ENCODE measurements around the gene NTN5.
"Not testable (repeated sequence)": the region's sequence is repeated elsewhere in the genome, so short reads cannot be mapped to it uniquely, and the experiment has no call there.

Gene NTN5

DNA sequence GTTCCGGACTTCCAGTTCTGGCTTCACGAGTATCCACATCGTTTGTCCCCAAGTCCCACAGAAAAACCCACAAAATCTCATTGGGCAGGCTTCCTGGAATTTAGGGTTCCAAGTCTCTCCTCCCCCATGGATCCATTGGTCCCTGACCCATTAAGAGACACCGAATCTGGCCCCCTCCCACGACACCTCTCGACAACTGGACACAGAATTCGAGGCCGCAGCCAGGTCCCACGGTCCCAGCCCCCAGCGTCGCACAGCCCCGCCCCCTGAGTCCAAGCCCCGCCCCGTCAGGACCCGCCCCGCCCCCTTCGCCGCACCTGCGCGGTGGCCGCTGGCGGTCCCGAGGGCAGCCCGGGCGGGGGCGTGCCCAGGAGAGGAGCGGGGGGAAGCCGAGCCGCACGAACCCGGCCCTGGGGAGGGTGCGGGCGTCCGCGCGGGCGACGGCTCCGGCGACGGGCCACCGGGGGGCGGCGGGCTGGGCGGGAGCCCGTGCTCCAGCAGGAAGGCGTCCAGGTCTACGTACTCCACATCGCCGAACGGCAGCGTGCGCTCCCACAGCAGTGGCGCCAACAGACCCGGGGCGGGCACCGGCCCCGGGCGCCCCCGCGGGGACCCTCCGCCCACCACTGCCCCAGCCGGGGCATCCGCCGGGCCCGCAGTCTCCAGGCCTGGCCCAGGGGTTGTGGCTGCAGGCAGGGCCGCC, 37.4 kb downstream of the NTN5 start:
- DNase-seq (ENCODE audit: insufficient read length, low spot score) (peak; percentile 64), FAIRE-seq (no peak)
- TF ChIP-seq, protein P1, sequence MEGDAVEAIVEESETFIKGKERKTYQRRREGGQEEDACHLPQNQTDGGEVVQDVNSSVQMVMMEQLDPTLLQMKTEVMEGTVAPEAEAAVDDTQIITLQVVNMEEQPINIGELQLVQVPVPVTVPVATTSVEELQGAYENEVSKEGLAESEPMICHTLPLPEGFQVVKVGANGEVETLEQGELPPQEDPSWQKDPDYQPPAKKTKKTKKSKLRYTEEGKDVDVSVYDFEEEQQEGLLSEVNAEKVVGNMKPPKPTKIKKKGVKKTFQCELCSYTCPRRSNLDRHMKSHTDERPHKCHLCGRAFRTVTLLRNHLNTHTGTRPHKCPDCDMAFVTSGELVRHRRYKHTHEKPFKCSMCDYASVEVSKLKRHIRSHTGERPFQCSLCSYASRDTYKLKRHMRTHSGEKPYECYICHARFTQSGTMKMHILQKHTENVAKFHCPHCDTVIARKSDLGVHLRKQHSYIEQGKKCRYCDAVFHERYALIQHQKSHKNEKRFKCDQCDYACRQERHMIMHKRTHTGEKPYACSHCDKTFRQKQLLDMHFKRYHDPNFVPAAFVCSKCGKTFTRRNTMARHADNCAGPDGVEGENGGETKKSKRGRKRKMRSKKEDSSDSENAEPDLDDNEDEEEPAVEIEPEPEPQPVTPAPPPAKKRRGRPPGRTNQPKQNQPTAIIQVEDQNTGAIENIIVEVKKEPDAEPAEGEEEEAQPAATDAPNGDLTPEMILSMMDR (IDR thresholded peaks at IDR 0.05; ENCODE audit: insufficient read depth, missing control alignments): no peak

DNA sequence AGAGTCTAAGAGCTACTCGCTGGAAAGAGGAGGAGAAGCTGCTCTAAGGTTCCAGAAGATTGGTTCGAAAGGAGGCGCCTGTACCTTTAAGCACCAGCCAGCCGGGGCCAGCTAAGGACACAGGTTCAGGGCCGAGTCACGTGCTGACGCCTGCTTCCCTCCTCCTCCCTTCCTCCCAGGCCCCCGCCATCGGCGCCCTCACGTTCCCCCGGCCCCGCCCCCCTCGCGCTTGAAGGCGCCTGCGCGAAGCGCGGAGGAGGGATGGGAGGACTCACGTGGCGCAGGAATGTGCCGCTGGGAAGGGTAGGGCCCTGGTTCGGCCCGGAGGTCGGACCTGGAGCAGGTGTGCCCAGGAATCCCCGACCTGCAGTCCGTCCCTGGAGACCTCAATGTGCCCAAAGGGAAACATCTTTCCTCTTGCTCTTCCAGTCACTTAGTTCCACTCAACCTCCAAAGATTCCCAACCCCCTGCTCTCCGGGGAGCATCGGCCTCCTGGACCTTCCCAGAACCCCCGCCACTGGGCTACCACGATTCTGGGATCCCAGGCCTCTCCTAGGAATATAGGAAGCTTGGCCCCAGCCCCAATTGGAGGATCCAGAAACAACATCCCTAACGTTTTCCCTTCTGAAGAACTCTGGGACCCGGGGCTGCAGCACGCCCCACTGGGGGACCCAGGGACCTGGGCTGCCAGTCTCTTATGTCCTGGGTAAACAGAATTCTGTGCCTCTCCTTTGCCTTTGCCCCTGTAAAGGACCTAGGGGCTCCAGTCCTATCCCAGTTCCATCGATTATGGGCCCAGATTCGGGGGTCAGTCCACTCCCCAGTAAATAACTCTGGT, 38.2 kb downstream of the NTN5 start:
- DNase-seq (ENCODE audit: insufficient read length, low spot score) (peak; percentile 80), FAIRE-seq (no peak)
- TF ChIP-seq, protein P1 (IDR thresholded peaks at IDR 0.05; ENCODE audit: insufficient read depth, missing control alignments): no peak

DNA sequence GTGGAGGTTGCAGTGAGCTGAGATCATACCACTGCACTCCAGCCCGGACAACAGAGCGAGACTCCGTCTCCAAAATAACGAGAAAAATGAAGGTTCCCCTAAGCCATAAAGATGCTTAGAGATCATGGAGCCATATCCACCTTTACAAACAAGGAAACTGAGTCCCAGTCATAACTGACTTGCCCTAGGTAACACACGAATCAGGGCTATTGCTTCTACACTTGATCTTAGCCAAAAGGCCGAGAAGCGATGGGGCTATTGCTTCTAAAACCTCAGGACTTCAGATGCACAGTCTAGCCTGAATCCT, 38.8 kb downstream of the NTN5 start:
- FAIRE-seq: no peak
- DNase-seq (ENCODE audit: insufficient read length, low spot score): no peak
- TF ChIP-seq, protein P1 (IDR thresholded peaks at IDR 0.05; ENCODE audit: insufficient read depth, missing control alignments): no peak

DNA sequence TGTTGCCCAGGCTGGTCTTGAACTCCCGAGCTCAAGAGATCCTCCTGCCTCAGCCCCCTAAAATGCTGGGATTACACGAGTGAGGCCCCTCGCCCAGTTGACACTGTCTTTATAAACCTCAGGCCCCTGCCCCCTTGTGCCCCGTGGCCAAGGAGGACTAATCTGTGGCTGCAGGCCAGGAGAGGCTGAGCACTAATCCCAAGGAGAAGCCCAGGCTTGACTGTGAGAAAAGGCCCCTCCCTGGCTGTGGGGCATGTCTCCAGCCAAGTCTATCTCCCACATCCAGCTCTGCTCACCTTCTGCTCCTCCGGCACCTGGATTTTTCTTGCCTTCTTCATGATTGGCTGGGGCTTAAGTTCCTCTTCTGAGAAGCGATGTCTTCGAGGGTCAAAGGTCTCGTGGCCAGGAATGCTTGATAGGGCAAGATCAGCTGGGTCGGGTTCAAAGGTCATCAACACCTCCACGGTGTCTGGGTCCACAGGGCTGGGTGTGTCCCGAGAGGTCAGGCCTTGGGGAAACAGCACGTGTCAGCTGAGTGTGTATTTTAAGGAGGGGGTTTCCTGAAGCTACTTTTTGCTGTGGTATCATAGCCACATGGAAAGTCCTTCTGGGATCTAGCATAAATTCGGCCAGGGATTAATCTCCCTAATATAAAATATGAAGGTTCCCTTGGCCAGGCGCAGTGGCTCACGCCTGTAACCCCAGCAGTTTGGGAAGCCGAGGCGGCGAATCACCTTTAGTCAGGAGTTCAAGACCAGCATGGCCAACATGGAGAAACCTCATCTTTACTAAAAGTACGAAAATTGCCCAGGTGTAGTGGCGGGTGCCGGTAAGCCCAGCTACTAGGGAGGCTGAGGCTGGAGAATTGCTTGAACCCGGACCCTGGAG, 39.4 kb downstream of the NTN5 start:
- no peak for DNase-seq (ENCODE audit: insufficient read length, low spot score)

DNA sequence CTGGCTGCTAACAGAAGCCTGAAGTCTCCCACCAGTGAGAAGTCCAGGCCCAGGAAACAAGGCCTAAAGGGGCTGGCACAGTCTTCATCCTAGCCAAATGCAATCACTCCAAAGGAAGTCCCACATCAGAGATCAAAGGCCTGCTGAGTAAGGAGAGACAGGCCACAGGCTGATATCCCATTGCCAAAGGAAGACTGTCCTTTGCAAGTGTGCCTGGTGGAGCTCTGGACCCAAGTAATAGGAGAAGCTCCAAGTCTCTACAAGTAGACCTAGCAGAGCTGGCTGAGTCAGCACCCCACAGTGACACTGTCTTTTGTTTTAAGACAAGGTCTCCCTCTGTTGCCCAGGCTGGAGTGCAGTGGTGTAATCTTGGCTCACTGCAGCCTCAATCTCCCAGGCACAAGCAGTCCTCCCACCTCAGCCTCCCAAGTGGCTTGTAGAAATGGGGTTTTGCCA, 40.1 kb downstream of the NTN5 start:
- FAIRE-seq (no peak), DNase-seq (ENCODE audit: insufficient read length, low spot score) (no peak)
- TF ChIP-seq, protein P1 (IDR thresholded peaks at IDR 0.05; ENCODE audit: insufficient read depth, missing control alignments): no peak

More for the DNA sequence above, 39.4 kb downstream of the NTN5 start:
- FAIRE-seq: no peak
- TF ChIP-seq, protein P1 (IDR thresholded peaks at IDR 0.05; ENCODE audit: insufficient read depth, missing control alignments): no peak

DNA sequence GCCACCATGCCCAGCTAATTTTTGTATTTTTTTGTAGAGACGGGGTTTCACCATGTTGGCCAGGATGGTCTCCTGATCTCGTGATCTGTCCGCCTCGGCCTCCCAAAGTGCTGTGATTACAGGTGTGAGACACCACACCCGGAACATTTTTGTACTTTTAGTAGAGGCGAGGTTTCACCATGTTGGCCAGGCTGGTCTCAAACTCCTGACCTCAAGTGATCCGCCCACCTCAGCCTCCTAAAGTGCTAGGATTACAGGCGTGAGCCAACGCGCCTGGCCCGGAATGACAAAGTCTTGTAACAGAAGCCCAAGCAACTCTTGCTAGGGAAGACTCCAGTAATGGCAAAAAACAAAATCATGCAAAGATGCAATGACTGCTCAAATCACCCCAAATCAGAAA, 40.5 kb downstream of the NTN5 start:
- not testable (repeated sequence) for FAIRE-seq; DNase-seq (ENCODE audit: insufficient read length, low spot score)

DNA sequence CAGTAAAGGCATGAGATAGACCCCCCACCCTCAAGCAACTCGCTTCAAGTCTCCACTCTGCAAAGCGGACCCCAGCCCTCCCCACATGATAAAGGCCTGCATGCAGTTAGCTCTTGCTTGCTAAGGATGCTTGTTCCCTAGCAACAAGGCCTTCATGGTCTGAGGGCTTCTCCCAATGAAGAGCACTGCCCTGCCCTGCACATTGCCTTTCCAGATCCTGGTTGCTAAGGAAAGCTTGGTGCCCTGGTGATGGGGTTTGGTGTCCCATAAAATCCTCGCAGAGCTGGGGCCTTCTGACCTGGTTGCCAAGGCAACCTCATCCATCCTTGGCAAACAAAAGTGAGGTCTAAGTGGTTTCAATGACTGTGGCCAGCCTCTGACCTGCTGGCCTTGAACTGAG, 41.6 kb downstream of the NTN5 start:
- TF ChIP-seq, protein P1 (IDR thresholded peaks at IDR 0.05; ENCODE audit: insufficient read depth, missing control alignments): no peak
- no peak for DNase-seq (ENCODE audit: insufficient read length, low spot score)
- no peak for FAIRE-seq
